A549 (cell line): ENCODE measurements around the gene CAMTA1.

Source experiments
- EP300 ChIP-seq, 2 experiments: fragments of >200 bp; sonication (Bioruptor Twin); formaldehyde crosslinking; IDR thresholded peaks; 2 replicates in 1 of 2; 3 replicates in 1 of 2; pipeline ENCODE4 v1.6.1; 2016 to 2017
- MAZ ChIP-seq: fragments of 150-350 bp; IDR thresholded peaks from 2 replicates; pipeline ENCODE4 v1.6.1; 2014; ENCODE audit warnings: antibody characterized with exemption, low read depth, low read length, borderline replicate concordance
- PHF8 ChIP-seq: fragments of 200-600 bp; sonication (generic); IDR thresholded peaks from 2 replicates; pipeline ENCODE4 v1.6.1; 2016; ENCODE audit warnings: low read depth, mild to moderate bottlenecking, antibody characterized with exemption, moderate library complexity, borderline replicate concordance
- POLR2A ChIP-seq: IDR thresholded peaks from 2 replicates; pipeline ENCODE4 v1.6.1; 2012; ENCODE audit warnings: mild to moderate bottlenecking, low read length
- RAD21 ChIP-seq, 2 experiments: fragments of >200 bp in 1 of 2; sonication (Bioruptor Twin) in 1 of 2; formaldehyde crosslinking in 1 of 2; IDR thresholded peaks in 1 of 2; conservative IDR thresholded peaks in 1 of 2; 2 replicates in 1 of 2; 3 replicates in 1 of 2; pipeline ENCODE4 v1.6.1; 2012 to 2018; ENCODE audit warnings: inconsistent platforms in 1 of 2
- RARB ChIP-seq: fragments of 250-450 bp; sonication (Bioruptor Pico); IDR thresholded peaks from 2 replicates; pipeline ENCODE4 v1.8.0; 2021; ENCODE audit warnings: mild to moderate bottlenecking, moderate library complexity
- RFX5 ChIP-seq: fragments of 450-650 bp; IDR thresholded peaks from 2 replicates; pipeline ENCODE4 v1.7.1; 2014; ENCODE audit warnings: antibody characterized with exemption, mild to moderate bottlenecking, moderate library complexity
- ZC3H11A ChIP-seq: fragments of 450-650 bp; IDR thresholded peaks from 2 replicates; pipeline ENCODE4 v1.6.1; 2014; ENCODE audit warnings: antibody characterized with exemption, mild to moderate bottlenecking
- ZNF302 ChIP-seq: fragments of 250-450 bp; sonication (Bioruptor Pico); IDR thresholded peaks from 2 replicates; pipeline ENCODE4 v1.9.0; 2021; ENCODE audit warnings: inconsistent platforms, mild to moderate bottlenecking, moderate library complexity
- TF ChIP-seq, protein P1 (sequence below): fragments of >200 bp; sonication (Bioruptor Twin); formaldehyde crosslinking; IDR thresholded peaks from 3 replicates; pipeline ENCODE4 v1.5.1; 2016
- TF ChIP-seq, protein P2 (sequence below): fragments of 200-600 bp; sonication (generic); IDR thresholded peaks from 2 replicates; pipeline ENCODE4 v1.6.1; 2016; ENCODE audit warnings: antibody characterized with exemption, mild to moderate bottlenecking, moderate library complexity
- TF ChIP-seq, protein P3 (sequence below): IDR thresholded peaks from 2 replicates; pipeline ENCODE4 v1.6.1; 2012
- TF ChIP-seq, protein P4 (sequence below): fragments of >200 bp; sonication (Bioruptor Twin); formaldehyde crosslinking; IDR thresholded peaks from 2 replicates; pipeline ENCODE4 v1.6.1; 2016
- TF ChIP-seq, protein P5 (sequence below): fragments of 150-350 bp; IDR thresholded peaks from 2 replicates; pipeline ENCODE4 v1.6.1; 2014; ENCODE audit warnings: low read depth, mild to moderate bottlenecking, low read length

DNA sequence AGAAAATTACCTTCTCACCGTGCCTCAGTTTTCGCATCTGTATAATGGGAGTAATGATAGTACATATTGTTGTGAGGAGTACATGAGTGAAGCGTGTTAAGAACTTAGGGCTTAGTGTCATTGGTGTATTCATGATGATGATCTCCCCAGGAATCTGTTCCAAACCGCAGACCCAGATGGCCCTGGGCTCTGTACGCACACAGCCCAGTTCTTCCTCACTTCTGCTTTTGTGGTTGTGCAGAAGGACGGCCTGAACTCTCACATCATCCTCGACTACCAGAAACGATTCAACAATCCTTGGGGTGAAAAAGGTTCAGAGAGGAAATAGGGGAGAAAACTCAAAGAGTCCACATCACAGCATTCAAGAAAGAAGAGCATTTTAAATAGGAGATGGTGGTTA is 323.0 kb downstream of the CAMTA1 start:
- TF ChIP-seq MAZ (no peak), ZNF302 (CRISPR knock-in tag) (no peak), PHF8 (no peak), EP300 (IDR thresholded peaks at IDR 0.05) (no peak), RAD21 (conservative IDR thresholded peaks at IDR 0.05 in 1 of 2, IDR thresholded peaks at IDR 0.05 in 1 of 2) (no peak), POLR2A (no peak), RFX5 (no peak), ZC3H11A (no peak), RARB (no peak)
- TF ChIP-seq, protein P1, sequence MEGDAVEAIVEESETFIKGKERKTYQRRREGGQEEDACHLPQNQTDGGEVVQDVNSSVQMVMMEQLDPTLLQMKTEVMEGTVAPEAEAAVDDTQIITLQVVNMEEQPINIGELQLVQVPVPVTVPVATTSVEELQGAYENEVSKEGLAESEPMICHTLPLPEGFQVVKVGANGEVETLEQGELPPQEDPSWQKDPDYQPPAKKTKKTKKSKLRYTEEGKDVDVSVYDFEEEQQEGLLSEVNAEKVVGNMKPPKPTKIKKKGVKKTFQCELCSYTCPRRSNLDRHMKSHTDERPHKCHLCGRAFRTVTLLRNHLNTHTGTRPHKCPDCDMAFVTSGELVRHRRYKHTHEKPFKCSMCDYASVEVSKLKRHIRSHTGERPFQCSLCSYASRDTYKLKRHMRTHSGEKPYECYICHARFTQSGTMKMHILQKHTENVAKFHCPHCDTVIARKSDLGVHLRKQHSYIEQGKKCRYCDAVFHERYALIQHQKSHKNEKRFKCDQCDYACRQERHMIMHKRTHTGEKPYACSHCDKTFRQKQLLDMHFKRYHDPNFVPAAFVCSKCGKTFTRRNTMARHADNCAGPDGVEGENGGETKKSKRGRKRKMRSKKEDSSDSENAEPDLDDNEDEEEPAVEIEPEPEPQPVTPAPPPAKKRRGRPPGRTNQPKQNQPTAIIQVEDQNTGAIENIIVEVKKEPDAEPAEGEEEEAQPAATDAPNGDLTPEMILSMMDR: no peak
- TF ChIP-seq, protein P2, sequence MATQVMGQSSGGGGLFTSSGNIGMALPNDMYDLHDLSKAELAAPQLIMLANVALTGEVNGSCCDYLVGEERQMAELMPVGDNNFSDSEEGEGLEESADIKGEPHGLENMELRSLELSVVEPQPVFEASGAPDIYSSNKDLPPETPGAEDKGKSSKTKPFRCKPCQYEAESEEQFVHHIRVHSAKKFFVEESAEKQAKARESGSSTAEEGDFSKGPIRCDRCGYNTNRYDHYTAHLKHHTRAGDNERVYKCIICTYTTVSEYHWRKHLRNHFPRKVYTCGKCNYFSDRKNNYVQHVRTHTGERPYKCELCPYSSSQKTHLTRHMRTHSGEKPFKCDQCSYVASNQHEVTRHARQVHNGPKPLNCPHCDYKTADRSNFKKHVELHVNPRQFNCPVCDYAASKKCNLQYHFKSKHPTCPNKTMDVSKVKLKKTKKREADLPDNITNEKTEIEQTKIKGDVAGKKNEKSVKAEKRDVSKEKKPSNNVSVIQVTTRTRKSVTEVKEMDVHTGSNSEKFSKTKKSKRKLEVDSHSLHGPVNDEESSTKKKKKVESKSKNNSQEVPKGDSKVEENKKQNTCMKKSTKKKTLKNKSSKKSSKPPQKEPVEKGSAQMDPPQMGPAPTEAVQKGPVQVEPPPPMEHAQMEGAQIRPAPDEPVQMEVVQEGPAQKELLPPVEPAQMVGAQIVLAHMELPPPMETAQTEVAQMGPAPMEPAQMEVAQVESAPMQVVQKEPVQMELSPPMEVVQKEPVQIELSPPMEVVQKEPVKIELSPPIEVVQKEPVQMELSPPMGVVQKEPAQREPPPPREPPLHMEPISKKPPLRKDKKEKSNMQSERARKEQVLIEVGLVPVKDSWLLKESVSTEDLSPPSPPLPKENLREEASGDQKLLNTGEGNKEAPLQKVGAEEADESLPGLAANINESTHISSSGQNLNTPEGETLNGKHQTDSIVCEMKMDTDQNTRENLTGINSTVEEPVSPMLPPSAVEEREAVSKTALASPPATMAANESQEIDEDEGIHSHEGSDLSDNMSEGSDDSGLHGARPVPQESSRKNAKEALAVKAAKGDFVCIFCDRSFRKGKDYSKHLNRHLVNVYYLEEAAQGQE: no peak
- TF ChIP-seq, protein P3, sequence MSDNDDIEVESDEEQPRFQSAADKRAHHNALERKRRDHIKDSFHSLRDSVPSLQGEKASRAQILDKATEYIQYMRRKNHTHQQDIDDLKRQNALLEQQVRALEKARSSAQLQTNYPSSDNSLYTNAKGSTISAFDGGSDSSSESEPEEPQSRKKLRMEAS: no peak
- TF ChIP-seq, protein P4, sequence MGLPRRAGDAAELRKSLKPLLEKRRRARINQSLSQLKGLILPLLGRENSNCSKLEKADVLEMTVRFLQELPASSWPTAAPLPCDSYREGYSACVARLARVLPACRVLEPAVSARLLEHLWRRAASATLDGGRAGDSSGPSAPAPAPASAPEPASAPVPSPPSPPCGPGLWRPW: no peak
- TF ChIP-seq, protein P5, sequence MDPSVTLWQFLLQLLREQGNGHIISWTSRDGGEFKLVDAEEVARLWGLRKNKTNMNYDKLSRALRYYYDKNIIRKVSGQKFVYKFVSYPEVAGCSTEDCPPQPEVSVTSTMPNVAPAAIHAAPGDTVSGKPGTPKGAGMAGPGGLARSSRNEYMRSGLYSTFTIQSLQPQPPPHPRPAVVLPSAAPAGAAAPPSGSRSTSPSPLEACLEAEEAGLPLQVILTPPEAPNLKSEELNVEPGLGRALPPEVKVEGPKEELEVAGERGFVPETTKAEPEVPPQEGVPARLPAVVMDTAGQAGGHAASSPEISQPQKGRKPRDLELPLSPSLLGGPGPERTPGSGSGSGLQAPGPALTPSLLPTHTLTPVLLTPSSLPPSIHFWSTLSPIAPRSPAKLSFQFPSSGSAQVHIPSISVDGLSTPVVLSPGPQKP: no peak
